Right renal cortex interstitium (tissue), 3 donors: ENCODE measurements around the gene GPC6. TPM values are rescaled to one million over a fixed set of nuclear protein-coding genes. Genes with fewer than 3 reads are reported as not detected.

Experiments
- DNase-seq, 3 donors: peaks; one replicate each; pipeline ENCODE4 v3.0.0-alpha.2; 2013; ENCODE audit warnings: low read depth in 3 of 3, low spot score in 2 of 3
- polyA plus RNA-seq, 3 donors: library from polyadenylated mRNA; unstranded; fragments of 120-200 nt; gene quantifications; one replicate each; pipeline ENCODE4 v1.2.1, GENCODE V29; 2013; ENCODE audit not compliant: insufficient read length in 3 of 3

The GPC6 gene
- polyA plus RNA-seq, 3 donors: 56.7 to 71.0 (median 65.8) TPM

DNA sequence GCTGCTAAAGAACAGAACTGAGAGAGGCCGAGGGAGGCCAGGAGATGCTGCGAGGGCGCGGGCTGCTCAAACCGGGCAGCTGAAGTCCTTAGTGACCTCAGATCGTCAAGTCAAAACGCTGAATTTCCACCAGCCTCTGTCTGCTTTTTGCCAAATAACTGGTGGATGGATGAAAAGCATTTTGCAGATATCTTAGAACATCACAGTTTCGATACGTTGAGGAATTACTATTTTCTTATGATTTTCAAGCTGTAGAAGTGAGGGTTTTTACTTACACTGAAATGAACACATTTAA lies 2.0 kb downstream of the GPC6 start:
- no peak for DNase-seq

DNA sequence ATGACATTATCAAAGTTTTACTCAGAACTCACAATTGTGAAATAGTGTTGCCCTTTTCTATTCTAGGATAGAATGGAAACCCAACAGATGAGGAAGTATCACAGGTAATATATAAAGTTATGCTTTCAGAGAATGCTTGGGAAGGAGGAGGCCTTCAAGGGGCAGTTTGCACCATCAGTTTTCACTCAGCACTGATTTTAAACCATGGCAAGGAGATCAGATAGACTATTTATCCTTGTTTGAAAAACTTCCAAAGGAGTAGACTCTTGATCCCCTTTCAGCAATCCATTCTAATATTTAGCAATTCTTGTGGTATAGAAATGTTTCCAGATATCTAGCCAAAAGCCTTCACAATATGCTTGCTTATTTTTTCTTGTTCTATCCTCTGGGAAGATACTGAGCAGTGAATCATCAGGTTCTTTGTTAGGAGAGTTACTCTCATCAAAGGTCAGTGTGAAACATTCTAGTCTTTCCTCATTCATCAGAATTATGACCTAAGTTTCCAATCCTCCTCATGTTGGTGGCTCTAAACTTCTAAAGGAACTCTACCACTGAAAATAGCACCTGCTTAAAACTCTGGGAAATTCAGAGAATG lies 3.8 kb downstream of the GPC6 start:
- no peak for DNase-seq

DNA sequence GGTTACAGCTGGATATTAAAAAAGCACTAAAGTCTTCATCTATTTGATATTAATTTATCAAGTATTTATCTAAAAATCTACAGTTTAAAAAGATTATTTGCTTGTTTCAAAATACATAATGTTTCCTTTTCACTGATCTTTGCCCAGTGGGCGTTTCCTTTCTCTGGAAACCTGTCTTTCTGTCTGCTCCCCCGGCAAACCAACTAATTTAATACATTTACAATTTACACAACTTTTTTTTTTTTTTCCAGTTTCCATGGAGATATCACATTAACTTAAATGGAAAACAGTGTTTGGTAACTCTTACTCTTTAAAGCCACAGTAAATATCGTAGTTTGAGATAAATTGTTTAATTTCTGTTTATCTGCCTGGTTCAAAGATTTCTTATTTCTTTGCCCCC lies 5.3 kb downstream of the GPC6 start:
- no peak for DNase-seq

DNA sequence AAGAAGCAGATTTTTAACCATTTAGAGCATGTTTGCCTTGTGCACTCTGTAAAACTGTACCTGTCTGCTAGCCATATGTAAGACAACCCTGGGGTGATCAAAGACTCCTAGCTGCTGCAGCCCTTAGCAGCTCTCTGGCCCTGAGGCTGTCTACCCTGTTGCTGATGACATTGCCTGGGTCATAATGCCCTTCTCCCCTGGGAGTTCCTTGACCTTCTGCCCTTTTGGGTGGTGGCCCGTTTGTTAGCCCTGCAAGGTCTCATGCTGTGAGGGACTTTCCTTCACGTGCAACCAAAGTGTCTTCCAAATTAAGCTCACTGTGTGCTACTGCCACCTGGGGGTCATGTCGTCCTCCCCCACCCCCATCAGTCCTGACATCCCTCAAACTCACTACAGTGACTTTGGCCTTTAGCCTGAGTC lies 7.4 kb downstream of the GPC6 start:
- no peak for DNase-seq

DNA sequence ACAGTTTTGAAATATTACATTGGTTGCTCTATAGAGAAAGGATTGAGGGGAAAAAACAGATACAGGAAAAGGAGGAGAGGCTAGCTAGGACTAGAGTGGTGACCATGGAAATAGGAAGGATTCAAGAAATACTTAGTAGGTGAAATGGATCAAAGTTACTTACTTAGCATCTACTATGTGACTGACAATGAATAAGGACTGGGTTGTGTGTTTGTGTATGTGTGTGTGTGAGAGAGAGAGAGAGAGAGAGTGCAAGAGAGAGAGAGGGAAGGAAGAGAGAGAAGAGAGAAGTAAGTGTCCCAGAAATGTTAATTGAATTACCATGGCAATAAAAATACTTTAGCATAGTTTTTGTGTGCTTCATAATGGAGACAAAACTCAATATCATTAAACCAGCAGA lies 7.9 kb downstream of the GPC6 start:
- no peak for DNase-seq

DNA sequence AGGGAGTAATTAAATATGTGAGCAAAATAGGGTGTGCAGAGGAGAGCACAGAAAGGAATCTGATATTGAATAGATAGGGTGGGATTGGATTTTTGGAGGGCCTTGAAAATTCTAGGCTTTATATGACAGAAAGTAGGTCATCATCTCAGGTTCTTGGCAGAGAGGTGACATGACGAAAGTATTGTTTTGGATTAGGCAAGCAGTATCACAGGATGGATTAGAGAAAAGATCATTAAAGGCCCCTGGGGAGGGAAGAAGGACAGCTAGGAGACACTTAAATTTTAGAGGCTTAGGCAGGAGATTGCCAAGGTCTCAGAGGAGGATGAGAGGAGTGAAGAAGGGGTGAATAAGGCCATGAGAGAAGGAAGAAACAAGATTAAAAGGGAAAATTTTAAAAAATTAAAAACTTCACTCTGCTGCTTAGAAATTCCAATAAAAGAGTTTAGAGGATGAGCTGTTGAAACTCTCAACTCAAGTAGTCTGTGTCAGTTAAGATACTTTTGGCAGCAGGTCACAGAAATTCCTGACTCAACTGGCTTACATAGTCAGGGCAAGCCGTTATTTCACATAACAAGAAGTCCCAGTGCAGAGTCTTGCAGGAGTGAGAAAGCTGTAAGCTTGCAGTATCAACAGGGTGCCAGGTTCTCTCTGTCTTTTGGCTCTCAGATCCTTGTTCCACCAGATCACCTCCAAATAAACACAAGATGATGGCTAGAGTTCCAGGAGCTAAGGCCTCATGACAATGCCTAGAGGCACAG lies 8.8 kb downstream of the GPC6 start:
- no peak for DNase-seq

DNA sequence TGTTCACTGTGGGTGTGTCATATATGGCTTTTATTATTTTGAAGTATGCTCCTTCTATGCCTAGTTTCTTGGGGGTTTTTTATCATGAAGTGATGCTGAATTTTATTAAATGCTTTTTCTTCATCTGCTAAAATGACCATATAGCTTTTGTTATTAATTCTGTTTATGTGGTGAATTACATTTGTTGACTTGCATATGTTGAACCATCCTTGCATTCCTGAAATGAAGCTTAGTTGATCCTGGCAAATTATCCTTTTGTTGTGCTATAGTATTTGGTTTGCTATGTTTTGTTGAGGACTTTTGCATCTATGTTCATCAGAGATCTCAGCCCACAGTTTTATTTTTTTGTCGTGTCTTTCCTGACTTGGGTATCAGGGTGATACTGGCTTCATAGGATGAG lies 12.1 kb downstream of the GPC6 start:
- no peak for DNase-seq

DNA sequence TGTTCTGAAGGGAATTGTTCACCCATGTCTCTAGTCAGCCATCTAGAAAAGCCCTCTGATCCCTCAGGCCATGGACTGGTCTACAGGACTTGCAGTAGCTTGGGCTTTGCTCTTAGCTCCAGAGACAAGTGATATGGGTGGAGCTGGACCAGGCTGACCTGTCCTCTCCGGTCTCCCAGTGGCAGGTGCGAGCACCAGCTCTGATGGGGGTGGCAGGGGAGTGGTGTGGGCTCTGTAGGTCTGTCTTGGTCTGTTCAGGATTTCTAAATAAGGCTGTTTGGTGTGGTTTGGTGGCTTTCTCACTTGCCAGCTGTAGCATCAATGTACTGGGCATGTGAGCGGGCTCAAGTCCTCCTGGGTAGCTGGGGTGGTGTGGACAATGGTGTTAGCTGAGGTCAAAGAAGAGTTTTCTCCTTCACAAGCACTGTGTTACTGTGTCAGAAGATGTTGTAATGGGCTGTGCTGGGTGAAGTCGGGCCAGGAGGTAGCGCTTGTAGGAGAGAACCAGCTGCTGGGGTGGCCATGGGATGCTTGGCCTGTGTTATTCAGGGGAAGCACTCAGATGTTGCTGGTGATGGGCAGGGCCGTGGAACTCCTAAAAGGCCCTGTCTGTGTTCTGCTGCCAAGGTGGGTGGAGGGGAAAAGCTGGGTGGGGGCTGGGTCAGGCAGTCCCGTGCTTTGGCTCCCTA lies 16.9 kb downstream of the GPC6 start:
- DNase-seq: no peak

DNA sequence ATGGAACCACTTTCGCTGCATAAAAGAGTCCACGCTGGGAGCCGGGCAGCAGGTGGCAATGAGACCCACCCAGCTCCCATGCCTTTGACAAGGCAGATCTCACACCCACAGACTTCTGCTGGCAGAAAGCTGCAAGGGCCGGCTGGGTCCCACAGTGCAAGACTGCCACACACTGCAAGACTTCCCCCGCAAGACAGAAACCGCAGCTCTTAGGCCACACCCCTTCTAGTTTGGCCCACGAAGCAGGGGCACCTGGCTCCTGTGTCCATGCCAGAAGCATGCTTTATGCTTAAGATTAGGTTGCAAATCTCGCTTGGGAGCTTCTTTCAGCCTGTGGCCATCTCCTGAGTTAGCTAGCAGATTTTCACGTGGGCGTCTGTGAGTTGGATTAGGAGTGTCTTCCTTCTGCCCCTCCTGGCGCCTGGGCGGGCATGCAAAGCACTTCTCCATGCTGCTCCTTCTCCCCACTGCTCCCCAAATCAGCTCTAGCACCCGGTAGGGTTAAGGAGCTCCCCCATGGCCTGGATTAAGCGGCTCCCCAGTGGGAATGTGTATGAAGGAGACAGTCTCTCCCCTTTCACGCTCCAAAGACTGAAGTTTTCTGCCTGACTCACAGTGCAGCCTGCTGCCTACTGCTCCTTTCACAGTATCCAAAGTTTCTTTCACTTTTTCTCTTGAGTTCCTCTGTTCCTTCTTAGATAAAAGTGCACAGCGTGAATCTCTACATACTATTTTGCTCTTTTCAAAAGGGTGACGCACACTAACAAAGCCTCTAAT lies 17.7 kb downstream of the GPC6 start:
- no peak for DNase-seq

DNA sequence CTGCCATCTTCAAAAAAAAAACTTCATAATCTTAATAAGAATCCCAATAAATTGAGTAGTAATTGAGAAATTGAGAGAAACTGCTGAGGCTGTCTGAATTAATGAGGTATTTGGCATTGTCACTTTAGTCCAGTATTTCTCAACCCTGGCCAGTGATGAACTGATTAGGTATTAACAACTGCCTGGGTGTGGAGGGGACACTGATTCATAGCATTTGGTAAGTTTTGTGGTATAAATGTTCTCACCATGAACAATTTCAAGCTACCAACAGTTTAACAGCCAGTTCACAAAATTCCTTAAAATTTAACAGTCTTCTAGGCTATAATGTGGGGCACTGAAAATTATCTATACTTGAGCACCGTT lies 18.3 kb downstream of the GPC6 start:
- no peak for DNase-seq

DNA sequence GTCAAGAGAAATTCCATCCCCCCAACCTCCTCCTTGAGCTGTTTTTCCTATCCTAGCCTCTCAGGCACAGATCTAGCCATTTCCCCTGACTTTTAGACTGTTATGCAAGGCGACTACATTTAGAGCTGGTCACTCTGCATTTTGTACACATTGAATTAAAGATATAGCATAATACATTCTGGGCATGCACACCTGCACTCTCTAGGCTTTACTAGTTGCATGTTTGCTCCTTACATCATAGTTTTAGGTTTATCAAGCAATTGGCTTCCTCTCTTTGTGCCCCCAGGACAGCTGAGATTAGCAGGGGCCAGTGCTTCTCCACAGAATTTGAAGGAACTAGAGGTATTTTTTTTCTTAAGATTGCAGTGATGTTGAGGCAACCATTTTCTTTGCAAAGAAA lies 19.5 kb downstream of the GPC6 start:
- DNase-seq: no peak

DNA sequence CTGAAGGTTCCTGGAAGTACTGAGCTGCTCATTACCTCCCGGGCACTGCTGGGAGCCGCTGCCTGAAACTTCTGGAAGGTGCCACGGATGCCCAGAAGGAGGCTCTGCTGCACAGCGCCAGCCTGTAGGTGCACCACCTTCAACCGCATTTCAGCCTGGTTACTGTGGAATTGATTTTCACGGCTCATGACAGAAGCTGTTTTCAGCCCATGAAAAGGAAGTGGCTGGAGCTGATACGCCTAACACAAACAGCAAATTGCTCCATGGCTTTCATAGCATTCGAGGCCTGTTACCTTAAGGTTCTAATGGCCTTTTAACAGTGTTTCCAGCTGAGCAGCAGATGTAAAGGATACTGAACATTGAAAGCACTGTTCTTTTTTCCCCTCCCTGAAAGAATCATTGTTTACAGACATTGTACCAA lies 22.0 kb downstream of the GPC6 start:
- no peak for DNase-seq

DNA sequence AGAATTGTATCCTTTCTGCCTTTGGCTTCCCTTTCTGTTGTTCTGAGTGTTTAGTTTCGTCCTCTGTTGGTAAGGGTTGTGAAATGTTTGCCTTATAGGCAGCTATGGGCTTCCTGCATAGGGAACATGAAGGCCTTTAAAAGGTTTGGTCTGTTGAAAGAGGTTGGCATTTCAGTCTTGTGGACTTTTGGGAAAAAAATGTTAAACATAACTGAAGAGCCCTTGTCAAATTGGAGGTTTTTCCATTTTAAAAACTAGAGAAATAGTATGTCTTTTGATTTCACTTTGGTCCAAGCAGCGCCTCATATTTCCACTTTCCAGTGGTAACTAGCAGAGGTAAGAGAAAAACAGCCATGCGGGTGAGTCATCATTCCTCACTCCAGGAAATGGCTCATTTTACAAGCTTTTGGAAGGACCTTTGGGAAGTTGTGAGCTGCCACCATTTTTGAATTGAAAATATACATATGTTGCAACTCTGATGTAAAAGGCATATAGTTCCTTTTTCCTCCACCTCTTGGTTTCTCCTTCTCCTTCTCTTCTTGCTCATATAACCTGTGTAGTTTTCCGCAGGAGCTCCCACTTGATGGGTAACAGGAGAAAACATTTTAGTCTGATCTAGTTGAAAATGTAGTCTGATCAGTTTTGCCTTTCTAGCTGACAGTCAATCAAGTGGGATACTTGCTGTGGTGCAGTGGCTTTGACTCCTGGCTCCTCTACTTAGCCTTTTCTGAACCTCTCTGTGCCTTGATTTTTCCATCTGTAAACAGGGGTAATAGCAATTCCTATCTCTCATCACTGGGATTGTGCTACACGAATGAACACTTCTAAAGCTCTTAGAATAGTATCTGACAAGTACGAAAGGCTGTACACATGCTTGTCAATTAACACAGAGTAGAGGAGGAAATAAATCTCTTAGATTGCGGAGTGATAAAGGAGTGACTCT lies 23.0 kb downstream of the GPC6 start:
- no peak for DNase-seq

DNA sequence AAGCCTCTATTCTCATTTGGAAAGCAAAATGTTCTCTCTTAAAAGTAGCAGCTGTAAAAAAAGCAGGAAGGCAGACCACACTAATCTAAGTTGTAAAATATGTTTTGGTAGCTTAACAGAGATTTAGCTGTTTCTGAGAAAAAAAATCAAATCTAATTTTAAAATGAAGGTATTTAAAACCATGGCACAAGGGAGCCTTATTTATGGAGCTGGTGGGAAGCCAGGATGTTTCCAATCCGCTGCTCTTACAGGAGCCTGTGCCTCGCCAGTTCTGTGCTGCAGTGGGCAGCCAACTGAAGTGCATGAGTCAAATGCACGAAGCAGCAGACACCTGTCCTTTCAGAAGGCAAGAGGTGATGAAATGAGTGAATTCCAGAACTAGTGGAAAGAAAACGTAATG lies 28.2 kb downstream of the GPC6 start:
- no peak for DNase-seq

DNA sequence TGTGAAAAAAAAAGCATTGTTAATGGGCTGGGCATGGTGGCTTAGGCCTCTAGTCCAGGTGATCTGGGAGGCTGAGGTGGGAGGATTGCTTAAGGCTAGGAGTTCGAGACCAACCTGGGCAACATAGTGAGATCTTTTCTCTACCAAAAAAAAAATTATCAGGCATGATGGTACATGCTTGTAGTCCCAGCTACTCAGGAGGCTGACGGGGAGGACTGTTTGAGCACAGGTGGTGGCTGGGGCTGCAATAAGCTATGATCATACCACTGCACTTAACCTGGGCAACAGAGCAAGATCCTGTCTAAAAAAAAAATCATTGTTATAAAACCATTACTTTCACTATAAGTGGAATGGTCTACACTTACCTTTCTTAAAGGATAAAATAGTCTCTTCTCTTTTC lies 30.4 kb downstream of the GPC6 start:
- DNase-seq: no peak

DNA sequence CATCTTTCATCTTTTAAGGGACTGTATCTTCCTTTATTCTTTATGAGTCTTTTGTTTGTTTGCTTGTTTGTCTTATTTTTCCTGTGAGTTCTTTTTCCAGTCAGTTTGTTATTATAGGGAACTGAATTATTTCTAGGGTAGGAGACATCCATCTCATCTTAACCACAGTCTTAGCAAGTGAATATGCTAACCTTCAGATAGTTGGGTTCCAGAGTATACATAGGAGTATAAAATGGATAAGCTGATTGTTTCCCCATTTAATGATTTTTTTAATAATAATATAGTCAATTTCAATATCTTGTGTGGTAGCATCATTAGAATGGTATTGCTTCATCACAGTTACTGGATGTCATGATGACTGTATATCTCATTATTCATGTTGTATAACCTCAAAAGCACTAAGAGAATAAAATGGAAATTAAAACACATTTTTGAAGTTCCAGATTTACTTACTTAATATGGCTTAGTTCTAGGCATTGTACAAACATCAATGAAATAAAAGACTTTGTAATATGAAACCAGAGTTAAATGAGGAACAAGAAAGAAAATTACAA lies 33.0 kb downstream of the GPC6 start:
- DNase-seq: no peak

DNA sequence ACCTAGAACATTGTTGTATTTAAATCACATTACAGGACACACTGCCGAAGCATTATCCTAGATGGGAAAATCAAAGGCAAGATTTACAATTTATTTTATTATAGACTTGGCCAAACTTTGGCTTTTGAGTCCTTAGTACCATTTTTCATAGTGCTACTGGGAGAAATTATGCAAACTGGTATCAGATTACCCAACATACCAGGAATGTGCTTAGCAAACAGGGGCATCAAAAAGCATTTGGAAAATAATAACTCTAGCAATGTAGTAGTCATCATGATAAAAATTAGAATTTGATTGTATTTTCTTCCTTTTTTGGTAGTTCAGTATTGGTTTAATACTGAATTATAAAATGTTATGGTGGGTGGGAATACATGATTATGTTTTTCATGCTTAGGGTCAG lies 34.0 kb downstream of the GPC6 start:
- DNase-seq: no peak

DNA sequence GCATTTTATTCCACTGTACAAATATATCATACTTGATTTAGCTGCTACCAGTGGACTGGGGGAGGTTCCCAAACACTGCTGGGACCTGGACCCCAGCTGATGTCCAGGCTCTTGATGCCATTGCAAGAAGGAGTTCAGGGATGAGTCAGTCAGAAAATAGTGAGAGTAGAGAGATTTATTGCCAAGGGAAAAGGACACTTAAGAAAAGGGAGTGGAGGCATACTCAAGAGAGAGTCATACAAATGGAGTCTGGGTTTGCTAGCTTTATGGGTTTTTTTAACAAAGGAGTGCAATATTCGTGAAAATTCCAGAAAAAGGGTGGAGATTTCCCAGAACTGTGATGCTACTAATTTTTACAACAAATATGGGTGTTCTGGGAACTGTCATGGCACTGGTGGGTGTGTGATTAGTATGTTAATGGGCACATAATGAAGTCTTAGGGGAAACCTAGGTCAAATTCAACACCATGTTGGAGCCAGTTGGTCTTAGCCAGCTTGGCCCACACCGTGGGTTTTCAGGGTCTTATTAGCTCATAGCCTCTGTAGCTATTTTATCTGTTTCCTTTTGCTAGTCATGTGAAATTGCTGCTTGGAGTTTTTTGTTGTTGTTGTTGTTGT lies 36.2 kb downstream of the GPC6 start:
- no peak for DNase-seq

DNA sequence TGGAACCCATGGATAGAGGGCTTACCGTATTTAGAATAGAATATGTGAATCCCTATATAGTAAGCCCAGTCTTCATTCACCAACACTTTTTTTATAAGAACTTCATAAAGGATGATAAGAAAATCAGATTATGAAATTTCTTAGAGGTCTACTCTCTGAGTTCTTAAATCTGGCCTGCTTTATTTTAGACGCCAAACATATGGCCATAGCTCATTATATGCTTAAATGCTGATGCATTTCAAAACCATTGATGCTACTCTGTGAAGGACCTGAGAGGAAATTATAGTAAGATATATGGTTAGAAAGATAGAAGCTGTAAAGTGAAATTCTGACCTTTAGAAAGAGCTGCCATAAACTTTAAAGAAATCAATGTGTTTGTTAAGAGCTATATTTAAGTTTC lies 38.3 kb downstream of the GPC6 start:
- no peak for DNase-seq

DNA sequence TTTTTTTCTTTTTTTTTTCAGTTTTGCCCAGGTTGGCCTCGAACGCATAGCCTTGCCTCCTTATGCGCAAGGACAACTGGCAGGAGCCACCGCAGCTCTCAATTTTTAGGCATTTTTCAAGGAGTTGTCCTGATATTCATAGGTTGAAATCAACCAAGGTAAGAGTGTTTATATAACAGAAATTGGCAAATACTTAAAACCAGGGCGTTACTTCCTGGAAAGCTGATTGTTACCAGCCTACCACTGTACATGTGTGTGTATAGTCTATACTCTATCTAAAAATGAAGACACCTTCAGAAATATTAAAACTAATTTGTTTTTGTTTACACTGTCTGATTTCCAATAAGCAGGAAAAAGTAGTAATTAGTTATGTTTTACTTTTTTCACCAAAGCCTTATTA lies 39.2 kb downstream of the GPC6 start:
- no peak for DNase-seq
